Testis (tissue), 3 donors: ENCODE results near the gene BARHL1. TPM values are rescaled to one million over a fixed set of nuclear protein-coding genes. Genes with fewer than 3 reads are reported as not detected.

Experiments used
- DNase-seq: peaks from one replicate; pipeline ENCODE4 v3.0.0-alpha.2; 2019
- H3K27ac ChIP-seq, 2 donors: fragments of 200-600 bp; sonication (generic); one replicate each; pipeline ENCODE4 v1.5.1; 2019
- H3K27me3 ChIP-seq: fragments of 200-600 bp; sonication (generic); one replicate; pipeline ENCODE4 v1.5.1; 2019
- H3K36me3 ChIP-seq: fragments of 200-600 bp; sonication (generic); one replicate; pipeline ENCODE4 v1.5.1; 2017; ENCODE audit warnings: low read depth; ENCODE audit errors: missing control alignments
- H3K4me1 ChIP-seq: fragments of 200-600 bp; sonication (generic); one replicate; pipeline ENCODE4 v1.5.1; 2019
- H3K4me3 ChIP-seq, 2 donors: fragments of 200-600 bp; sonication (generic); one replicate each; pipeline ENCODE4 v1.5.1; 2017 to 2019
- H3K9me3 ChIP-seq: fragments of 200-600 bp; sonication (generic); one replicate; pipeline ENCODE4 v1.5.1; 2017
- POLR2A ChIP-seq: fragments of 450-650 bp; IDR thresholded peaks from one replicate; pipeline ENCODE4 v1.6.1; 2017; ENCODE audit warnings: antibody characterized with exemption, mild to moderate bottlenecking, moderate library complexity
- WGBS, 2 donors: methylation state at CpG; one replicate each; pipeline ENCODE4 v1.1.5; 2018; 5-methylcytosine and 5-hydroxymethylcytosine counted together
- intact Hi-C: fragments of 100-400 bp; cut with DNase I; formaldehyde crosslinking; loops from one replicate; pipeline ENCODE4 v1.15.1; 2023; ENCODE audit warnings: low total_unique reads
- polyA plus RNA-seq: library from polyadenylated mRNA; stranded (reverse); fragments of 350-450 nt; fragmentation: Illumina TruSeq; extraction: RNeasy Lipid Tissue Mini Kit (QIAGEN cat#74804); gene quantifications from one replicate; pipeline ENCODE4 v1.2.3, GENCODE V29; 2014; ENCODE audit warnings: low read depth, low replicate concordance; ENCODE audit not compliant: insufficient read depth
- total RNA-seq, 2 donors: library from RNA; depleted of rRNA; stranded (reverse); fragments of >200 nt; gene quantifications; one replicate each; pipeline ENCODE4 v1.2.3, GENCODE V29; 2016
- TF ChIP-seq, protein P1 (sequence below), 3 experiments: fragments of 450-650 bp in 2 of 3; fragments of 200-600 bp in 1 of 3; sonication (generic) in 1 of 3; IDR thresholded peaks; one replicate each; pipeline ENCODE4 v1.5.1; 2016 to 2019; ENCODE audit warnings: antibody characterized with exemption in 3 of 3, mild to moderate bottlenecking in 2 of 3, moderate library complexity in 1 of 3

BARHL1 gene
- total and polyA plus RNA-seq, 3 donors from 2014 or later, result 0.13 to 0.31 TPM; not detected in 1

DNA sequence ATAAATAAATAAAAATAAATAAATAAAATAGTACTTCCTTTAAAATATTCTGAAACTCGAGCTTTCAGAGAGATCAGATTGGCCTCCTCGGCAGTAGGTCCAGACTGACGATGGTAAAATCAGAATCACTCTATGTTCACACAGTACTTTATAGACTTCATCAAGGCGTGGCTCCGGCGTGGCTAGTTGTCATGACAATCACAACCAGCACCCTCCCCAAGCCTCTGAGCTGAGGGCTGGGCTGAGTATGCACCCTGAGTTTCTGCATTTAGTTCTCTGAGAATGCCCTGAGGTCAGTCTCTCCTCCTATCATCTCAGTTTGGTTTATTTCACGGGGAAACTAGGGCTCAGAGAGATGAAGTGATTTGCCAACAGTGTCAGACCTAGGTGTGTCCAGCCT lies 43.3 kb upstream of the BARHL1 start:
- 87 to 93% methylated on average over 7 of the region's 7 CpGs for WGBS, 2 donors
- no peak overlapping the region for H3K27ac ChIP-seq
- H3K27me3 ChIP-seq, result no peaks in the 10 kb centered on the region
- intact Hi-C loops, result no loop called here
- no peaks in the 10 kb centered on the region for H3K9me3 ChIP-seq
- H3K36me3 ChIP-seq, result no peaks in the 10 kb centered on the region
- TF ChIP-seq POLR2A, result no peak
- TF ChIP-seq, protein P1, sequence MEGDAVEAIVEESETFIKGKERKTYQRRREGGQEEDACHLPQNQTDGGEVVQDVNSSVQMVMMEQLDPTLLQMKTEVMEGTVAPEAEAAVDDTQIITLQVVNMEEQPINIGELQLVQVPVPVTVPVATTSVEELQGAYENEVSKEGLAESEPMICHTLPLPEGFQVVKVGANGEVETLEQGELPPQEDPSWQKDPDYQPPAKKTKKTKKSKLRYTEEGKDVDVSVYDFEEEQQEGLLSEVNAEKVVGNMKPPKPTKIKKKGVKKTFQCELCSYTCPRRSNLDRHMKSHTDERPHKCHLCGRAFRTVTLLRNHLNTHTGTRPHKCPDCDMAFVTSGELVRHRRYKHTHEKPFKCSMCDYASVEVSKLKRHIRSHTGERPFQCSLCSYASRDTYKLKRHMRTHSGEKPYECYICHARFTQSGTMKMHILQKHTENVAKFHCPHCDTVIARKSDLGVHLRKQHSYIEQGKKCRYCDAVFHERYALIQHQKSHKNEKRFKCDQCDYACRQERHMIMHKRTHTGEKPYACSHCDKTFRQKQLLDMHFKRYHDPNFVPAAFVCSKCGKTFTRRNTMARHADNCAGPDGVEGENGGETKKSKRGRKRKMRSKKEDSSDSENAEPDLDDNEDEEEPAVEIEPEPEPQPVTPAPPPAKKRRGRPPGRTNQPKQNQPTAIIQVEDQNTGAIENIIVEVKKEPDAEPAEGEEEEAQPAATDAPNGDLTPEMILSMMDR (IDR thresholded peaks at IDR 0.05), result no peak
- no peak for DNase-seq
- H3K4me1 ChIP-seq, result no peaks in the 10 kb centered on the region
- no peak overlapping the region for H3K4me3 ChIP-seq

DNA sequence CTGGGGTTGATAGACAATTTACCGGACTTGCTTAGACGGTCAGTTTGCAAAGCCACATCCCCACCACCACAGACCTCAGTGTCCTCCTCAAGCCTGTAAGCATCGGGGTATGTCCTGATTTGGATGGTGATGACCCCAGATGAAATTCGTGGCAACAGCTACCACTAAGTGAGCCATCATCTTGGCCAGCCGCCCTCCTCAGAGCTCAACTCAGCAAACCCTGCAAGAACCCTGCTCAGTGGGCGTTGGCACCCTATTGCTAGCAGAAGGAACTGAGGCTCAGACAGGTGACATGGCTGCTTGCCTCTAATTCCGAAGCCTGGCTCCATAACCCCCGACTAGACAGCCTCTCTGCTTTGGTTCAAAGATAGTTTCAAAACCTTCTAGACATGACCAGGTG lies 41.4 kb upstream of the BARHL1 start:
- 92 to 100% methylated on average over 2 to 8 of the region's 8 CpGs for WGBS, 2 donors
- Histone ChIP-seq H3K9me3 (no peaks in the 10 kb centered on the region), H3K36me3 (no peaks in the 10 kb centered on the region), H3K4me3 (no peak overlapping the region), H3K27ac (no peak overlapping the region), H3K27me3 (no peaks in the 10 kb centered on the region), H3K4me1 (no peaks in the 10 kb centered on the region)
- DNase-seq, result no peak
- intact Hi-C loops, result no loop called here
- TF ChIP-seq, protein P1 (IDR thresholded peaks at IDR 0.05), result no peak
- TF ChIP-seq POLR2A, result no peak

DNA sequence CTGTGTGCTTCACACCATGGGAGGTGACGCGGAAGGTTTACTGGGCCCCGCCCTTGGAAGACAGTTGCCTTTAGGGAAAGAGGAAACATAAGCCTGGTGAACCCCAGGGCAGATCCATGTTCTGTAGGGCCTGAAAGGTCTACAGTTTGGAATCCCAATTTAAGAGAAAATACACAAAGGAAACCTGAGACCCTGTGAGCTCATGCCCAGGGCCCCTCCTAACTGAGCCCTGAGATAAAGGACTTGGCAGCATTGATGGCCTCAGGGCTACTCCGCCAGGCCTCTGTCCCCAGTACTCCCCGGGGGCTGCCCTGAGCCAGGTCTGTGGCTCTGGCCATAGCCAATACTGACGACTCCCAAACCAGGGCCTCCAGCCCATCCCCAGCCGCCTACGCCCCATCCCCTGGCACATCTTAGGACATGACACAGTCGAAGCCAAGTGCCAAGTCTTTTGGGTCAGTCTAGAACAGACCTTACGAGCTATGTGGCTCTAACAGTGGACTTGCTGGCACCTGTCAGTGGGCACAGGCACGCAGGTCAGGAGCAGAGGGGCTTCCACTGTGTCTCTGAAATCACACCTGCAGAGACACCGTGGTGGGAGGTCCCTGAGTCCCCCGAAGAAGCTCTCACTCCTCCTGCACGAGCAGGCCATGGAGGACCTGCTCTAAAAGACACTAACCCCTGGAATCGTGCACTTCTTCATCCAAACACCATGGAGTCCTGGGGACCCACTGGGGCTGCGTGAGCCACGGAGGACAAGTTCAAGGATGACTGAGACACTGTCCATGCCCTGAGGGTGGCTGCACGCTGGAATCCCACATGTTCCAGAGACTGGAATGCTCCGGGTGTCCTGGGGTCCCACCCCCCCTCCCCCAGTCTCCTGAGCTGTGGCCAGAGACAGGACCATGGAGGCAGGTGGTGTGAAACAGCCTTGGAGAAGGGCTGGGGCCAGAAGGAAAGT lies 40.3 kb upstream of the BARHL1 start:
- no peak for TF ChIP-seq POLR2A
- TF ChIP-seq, protein P1 (IDR thresholded peaks at IDR 0.05), result no peak
- DNase-seq, result no peak
- no peak overlapping the region for H3K4me3 ChIP-seq
- no peaks in the 10 kb centered on the region for H3K9me3 ChIP-seq
- no peaks in the 10 kb centered on the region for H3K4me1 ChIP-seq
- no peak overlapping the region for H3K27ac ChIP-seq
- WGBS, 2 donors, result 89% methylated on average over 10 to 19 of the region's 19 CpGs
- no peaks in the 10 kb centered on the region for H3K27me3 ChIP-seq
- intact Hi-C loops, result no loop called here
- H3K36me3 ChIP-seq, result no peaks in the 10 kb centered on the region

DNA sequence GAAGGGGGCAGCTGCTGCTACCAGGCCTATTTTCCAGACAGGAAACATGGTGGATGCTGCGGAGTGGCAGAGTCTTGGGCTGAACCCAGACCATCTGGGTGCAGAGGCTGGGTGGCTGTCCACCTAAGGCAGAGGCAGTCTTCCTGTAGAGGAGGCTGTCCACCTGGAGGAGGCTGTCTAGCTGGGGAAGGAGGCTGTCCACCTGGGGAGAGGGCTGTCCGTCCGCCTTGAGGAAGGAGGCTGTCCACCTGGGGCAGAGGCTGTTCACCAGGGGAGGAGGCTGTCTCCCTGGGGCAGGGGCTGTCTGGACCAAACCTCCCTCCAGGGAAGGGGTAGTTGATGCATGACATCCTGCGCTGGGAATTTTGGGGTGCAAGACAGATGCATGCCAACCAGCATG lies 39.2 kb upstream of the BARHL1 start:
- no peaks in the 10 kb centered on the region for H3K36me3 ChIP-seq
- 100% methylated on average over 1 to 4 of the region's 4 CpGs for WGBS, 2 donors

More for the DNA sequence above, 39.2 kb upstream of the BARHL1 start:
- H3K4me3 ChIP-seq, result no peak overlapping the region
- no peak for TF ChIP-seq POLR2A
- TF ChIP-seq, protein P1 (IDR thresholded peaks at IDR 0.05), result no peak
- intact Hi-C loops, result no loop called here
- H3K27ac ChIP-seq, result no peak overlapping the region
- H3K4me1 ChIP-seq, result no peaks in the 10 kb centered on the region
- no peak for DNase-seq
- no peaks in the 10 kb centered on the region for H3K9me3 ChIP-seq
- no peaks in the 10 kb centered on the region for H3K27me3 ChIP-seq
